Measurements from ENCODE around the gene MITF.

MITF gene

DNA sequence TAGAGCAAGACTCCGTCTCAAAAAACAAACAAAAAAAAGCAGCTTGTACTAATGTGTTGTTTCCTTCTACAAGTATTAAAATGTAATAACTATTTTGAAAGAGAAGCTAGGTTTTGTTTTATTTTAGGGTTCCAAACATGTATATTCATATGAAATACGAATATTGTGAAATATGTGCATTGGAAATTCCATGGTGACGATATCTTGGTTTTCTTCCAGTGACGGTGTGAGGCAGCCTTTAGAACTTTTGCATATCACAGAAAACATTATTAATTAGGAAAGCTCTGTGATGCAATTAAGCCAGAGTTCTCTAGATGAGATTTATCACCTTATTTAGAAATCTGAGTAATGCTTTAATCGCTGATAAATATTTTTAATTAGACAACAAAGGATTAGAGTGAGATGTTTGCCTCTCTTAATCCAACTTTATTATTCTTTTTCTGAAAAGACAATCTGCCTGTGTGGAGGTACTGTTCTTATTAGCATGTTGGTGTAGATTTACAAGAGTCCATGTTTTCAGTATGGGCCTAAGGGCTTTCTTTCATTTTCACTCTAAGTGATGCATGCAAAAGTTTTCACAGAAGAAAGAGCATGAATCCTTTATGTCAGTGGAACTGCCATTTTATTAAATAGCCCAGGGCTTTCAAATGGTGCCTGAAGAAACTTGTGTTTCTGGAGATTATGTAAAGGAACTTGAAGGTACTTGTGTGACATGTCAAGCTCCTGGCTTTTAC lies 222.6 kb downstream of the MITF start:
- no peak overlapping the region for H3K4me3 Mint-ChIP-seq
- no peak for ATAC-seq (replicated peaks)
- H3K27ac Mint-ChIP-seq = no peak overlapping the region
- no peaks in the 10 kb centered on the region for H3K4me1 Mint-ChIP-seq (ENCODE audit: low read depth in 2 of 2)
- no peaks in the 10 kb centered on the region for H3K9me3 Mint-ChIP-seq
- no peaks in the 10 kb centered on the region for H3K36me3 Mint-ChIP-seq (ENCODE audit: insufficient read depth)
- H3K27me3 Mint-ChIP-seq = no peaks in the 10 kb centered on the region
- DNase-seq = no peak

DNA sequence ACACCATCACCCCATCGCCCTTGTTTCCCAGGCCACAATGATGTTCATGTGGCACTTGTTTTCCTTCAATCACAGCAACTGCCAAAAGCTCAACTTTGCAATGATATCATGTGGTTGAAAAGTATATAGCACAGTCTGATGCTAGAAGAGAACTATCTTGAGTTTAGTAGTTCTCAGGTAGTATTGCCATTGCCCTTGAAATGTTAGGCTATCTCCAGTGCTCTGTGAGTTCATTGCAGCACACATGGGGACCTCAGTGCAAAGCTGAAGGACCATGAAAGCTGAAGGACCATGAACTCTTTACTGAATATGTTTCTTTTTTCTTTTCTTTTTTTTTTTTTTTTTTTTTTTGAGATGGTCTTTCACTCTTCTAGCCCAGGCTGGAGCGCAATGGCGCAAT lies 224.4 kb downstream of the MITF start:
- ATAC-seq (replicated peaks) = no peak
- H3K36me3 Mint-ChIP-seq (ENCODE audit: insufficient read depth) = no peaks in the 10 kb centered on the region
- H3K9me3 Mint-ChIP-seq = no peaks in the 10 kb centered on the region
- DNase-seq = no peak
- H3K4me1 Mint-ChIP-seq (ENCODE audit: low read depth in 2 of 2) = no peaks in the 10 kb centered on the region
- H3K4me3 Mint-ChIP-seq = no peak overlapping the region
- H3K27me3 Mint-ChIP-seq = no peaks in the 10 kb centered on the region
- H3K27ac Mint-ChIP-seq = no peak overlapping the region

DNA sequence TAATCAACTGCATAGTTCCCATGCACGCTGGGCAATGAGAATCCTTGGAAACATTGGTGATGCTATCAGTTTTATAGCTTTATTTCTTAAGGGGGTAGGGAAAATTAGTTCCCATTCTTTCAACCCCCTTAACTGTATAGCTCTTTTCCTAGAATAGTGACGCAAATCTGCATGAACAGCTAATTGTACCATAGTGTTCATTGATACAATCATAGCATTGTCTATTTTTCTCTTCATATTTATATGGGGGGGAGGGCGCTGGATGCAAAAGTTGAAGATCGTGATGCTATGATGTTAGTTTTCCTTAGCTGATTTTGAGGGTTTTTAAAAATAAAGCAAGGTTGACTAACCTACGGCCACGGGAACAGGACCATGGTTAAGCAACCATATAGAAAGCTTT lies 227.9 kb downstream of the MITF start:
- ATAC-seq (replicated peaks) (no peak), DNase-seq (no peak)
- H3K27ac Mint-ChIP-seq = no peak overlapping the region
- no peak overlapping the region for H3K4me3 Mint-ChIP-seq
- no peaks in the 10 kb centered on the region for H3K9me3 Mint-ChIP-seq
- H3K36me3 Mint-ChIP-seq (ENCODE audit: insufficient read depth) = no peaks in the 10 kb centered on the region
- H3K27me3 Mint-ChIP-seq = no peaks in the 10 kb centered on the region
- H3K4me1 Mint-ChIP-seq (ENCODE audit: low read depth in 2 of 2) = no peaks in the 10 kb centered on the region

DNA sequence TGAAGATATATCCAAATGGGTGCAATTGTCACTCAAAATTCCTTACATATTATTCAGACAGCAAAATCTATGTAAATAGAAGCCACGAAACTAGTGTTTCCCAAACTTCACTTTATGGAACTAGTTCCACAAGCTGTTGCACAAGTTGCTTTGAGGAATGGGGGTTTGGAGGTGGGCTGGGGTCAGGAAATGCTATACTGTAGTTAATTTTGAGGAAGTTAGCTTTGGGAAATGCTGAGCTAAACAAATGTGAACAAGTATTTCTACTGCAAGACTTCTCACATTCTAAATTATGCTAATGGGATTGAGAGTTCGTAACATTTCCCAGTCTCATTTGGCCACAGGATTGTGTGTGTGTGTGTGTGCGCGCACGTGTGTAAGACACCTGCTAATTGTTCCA lies 231.6 kb downstream of the MITF start:
- Mint-ChIP-seq H3K4me1 (ENCODE audit: low read depth in 2 of 2) (no peaks in the 10 kb centered on the region), H3K27ac (no peak overlapping the region), H3K27me3 (no peaks in the 10 kb centered on the region), H3K9me3 (peaks cover 0 to 4% of the 10 kb centered on the region in 2 donors), H3K36me3 (ENCODE audit: insufficient read depth) (no peaks in the 10 kb centered on the region), H3K4me3 (no peak overlapping the region)
- ATAC-seq (replicated peaks) = no peak
- no peak for DNase-seq

DNA sequence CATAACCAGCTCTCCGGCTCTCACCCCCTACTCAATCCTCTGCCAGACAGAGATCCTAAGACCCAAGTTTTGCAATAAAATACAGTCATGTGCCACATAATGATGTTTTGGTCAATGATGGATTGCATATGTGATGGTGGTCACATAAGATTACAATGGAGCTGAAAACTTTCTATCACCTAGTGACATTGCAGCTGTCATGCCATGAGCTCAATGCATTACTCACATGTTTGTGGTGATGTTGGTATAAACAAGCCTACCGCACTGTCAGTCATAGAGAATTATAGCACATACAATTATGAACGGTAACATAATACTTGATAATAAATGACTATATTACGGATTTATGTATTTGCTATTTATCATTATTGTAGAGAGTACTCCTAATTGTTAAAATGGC lies 233.4 kb downstream of the MITF start:
- H3K27me3 Mint-ChIP-seq = no peaks in the 10 kb centered on the region
- ATAC-seq (replicated peaks) = no peak
- H3K4me3 Mint-ChIP-seq = no peak overlapping the region
- H3K9me3 Mint-ChIP-seq = peaks cover 4% of the 10 kb centered on the region in 2 donors
- DNase-seq = no peak
- H3K4me1 Mint-ChIP-seq (ENCODE audit: low read depth in 2 of 2) = no peaks in the 10 kb centered on the region
- H3K36me3 Mint-ChIP-seq (ENCODE audit: insufficient read depth) = no peaks in the 10 kb centered on the region
- no peak overlapping the region for H3K27ac Mint-ChIP-seq

DNA sequence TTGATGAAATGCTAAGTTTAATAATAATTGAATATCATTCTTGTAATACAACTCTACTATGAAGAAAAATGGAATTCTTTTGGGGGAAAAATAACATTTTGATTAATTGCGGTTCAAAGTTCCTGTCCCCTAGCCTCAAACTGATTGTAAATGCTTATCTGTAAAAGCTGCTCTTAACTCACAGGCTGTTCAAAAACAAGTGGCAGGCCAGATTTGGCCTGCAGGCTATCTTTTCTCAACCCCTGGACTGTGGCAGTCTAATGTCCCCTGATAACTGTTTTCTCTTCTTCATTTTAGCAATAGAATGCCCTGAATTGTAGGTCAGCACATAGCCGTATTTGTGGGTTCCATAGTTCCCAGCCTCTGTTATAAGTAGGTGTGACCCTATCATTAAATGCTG lies 236.8 kb downstream of the MITF start:
- Mint-ChIP-seq H3K27me3 (no peaks in the 10 kb centered on the region), H3K4me1 (ENCODE audit: low read depth in 2 of 2) (no peaks in the 10 kb centered on the region), H3K36me3 (ENCODE audit: insufficient read depth) (no peaks in the 10 kb centered on the region), H3K4me3 (no peak overlapping the region), H3K27ac (no peak overlapping the region), H3K9me3 (peaks cover 8 to 11% of the 10 kb centered on the region in 2 donors)
- DNase-seq (no peak), ATAC-seq (replicated peaks) (no peak)

DNA sequence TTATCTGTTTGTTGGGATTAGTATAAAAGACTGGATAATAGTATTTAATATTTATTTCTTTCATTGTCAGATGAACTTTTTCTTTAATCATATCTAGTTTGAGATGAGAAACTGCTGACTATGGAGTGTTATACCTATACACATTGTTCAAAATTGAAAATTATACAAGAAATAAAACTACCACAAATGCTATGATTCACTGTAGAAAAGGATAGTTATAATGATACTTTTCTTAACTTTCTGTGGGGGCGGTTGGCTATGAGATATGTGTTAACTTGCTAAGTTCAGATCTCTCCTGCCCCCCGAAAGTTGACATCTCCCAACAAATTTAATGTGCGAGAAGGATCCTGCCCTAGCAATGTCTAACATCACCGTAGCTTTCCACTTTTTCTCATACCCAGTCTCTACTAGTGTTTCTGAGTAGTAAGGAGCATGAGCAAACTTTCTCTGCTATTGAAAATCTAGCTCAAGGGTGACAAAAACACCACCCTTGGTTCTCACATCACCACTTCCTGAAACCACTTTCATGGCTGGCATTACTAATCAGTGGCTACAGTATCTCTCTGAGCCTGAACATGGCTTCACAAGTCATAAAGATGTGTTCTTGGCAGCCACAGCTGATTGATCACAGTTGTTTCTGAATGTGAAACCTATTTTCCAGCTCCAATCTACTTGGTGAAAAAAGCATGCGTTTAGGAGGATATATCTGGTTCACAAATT lies 244.4 kb downstream of the MITF start:
- DNase-seq (no peak), ATAC-seq (replicated peaks) (no peak)
- no peak overlapping the region for H3K4me3 Mint-ChIP-seq
- no peaks in the 10 kb centered on the region for H3K4me1 Mint-ChIP-seq (ENCODE audit: low read depth in 2 of 2)
- H3K27ac Mint-ChIP-seq = no peak overlapping the region
- peaks cover 0 to 6% of the 10 kb centered on the region in 2 donors for H3K27me3 Mint-ChIP-seq
- no peaks in the 10 kb centered on the region for H3K36me3 Mint-ChIP-seq (ENCODE audit: insufficient read depth)
- H3K9me3 Mint-ChIP-seq = peaks cover 4 to 16% of the 10 kb centered on the region in 2 donors

DNA sequence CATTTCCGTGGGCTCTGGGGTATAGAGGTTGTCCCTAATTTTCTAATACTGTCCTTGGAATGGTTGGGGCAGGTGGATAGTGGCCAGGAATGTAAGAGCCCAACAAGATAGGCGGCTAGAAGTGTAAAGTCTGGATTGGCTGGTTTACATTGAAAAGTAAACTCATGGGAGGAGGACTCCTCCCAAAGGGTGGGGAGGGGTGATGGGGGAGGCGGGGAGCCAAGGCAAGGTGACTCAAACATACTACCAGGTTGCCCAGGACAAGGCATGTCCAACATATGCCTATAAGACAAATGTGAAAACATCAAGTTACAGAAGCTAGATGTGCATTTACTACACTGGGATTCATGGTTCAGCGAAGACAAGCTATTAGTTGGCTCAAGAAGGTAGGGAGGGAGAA lies 246.0 kb downstream of the MITF start:
- H3K4me3 Mint-ChIP-seq = no peak overlapping the region
- no peak for ATAC-seq (replicated peaks)

DNA sequence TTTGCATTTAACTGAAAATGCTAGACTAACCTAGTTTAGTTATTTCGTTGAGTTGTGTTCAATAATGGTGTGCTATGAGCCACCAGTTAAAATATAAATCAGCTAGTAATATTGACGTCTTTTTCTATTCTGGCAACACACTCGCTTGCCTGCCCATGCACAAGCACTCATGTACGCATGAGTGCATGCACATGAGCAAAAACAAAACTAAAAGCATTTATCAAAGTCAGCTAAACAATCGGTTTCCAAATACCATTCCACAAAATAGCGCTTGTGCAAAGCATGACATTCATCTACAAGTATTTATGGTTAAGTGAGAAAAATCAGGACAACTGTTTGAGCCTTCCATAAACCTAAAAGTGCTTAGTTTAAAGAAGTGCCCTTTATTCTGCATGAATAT lies 247.2 kb downstream of the MITF start:
- H3K4me1 Mint-ChIP-seq (ENCODE audit: low read depth in 2 of 2) = no peaks in the 10 kb centered on the region
- no peak overlapping the region for H3K27ac Mint-ChIP-seq
- DNase-seq (no peak), ATAC-seq (replicated peaks) (no peak)
- peaks cover 0 to 6% of the 10 kb centered on the region in 2 donors for H3K27me3 Mint-ChIP-seq
- H3K36me3 Mint-ChIP-seq (ENCODE audit: insufficient read depth) = no peaks in the 10 kb centered on the region
- no peak overlapping the region for H3K4me3 Mint-ChIP-seq
- peaks cover 4 to 16% of the 10 kb centered on the region in 2 donors for H3K9me3 Mint-ChIP-seq

More for the DNA sequence above, 246.0 kb downstream of the MITF start:
- H3K4me1 Mint-ChIP-seq (ENCODE audit: low read depth in 2 of 2) = no peaks in the 10 kb centered on the region
- H3K27me3 Mint-ChIP-seq = peaks cover 0 to 6% of the 10 kb centered on the region in 2 donors
- H3K27ac Mint-ChIP-seq = no peak overlapping the region
- peaks cover 4 to 16% of the 10 kb centered on the region in 2 donors for H3K9me3 Mint-ChIP-seq
- DNase-seq = no peak
- H3K36me3 Mint-ChIP-seq (ENCODE audit: insufficient read depth) = no peaks in the 10 kb centered on the region

DNA sequence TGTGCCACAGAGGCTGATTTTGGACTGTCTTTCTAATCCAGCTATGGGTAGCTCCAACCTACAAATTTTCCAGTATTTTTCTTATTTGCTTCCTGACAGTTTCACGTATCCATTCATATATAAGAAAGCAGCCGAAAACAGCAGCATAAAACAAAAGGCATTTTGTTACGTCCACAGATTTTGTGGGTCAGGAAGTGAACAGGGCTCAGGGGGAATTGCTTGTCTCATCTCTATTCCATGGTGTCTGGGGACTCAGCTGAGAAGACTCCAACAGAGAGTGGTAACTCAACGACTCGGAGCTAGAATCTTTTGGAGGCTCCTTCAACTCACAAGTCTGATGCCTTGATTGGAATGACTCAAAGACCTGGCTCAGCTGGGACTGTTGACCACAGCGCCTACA lies 248.6 kb downstream of the MITF start:
- no peaks in the 10 kb centered on the region for H3K36me3 Mint-ChIP-seq (ENCODE audit: insufficient read depth)

DNA sequence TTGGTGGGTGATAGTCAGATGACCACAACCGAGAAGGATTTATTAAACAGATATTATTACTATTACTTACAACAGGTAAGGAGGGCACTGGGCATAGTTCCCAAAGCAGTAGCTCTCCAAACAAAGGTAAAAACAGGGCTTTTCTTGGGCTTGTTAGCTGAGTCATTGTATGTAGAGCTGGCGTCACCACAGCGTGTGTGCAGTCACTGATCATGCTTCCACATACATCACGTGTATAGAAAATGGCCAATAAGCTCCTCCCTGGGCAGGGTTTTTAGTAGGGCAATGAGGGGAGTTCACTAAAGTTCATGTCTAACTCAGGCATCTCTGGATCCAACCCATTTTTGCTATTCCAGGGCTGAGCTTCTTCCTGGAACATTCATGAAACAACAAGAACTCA lies 254.5 kb downstream of the MITF start:
- Mint-ChIP-seq H3K9me3 (peaks cover 0 to 1% of the 10 kb centered on the region in 2 donors), H3K36me3 (ENCODE audit: insufficient read depth) (no peaks in the 10 kb centered on the region), H3K27ac (no peak overlapping the region)

More for the DNA sequence above, 248.6 kb downstream of the MITF start:
- Mint-ChIP-seq H3K4me3 (no peak overlapping the region), H3K27me3 (peaks cover 0 to 6% of the 10 kb centered on the region in 2 donors), H3K4me1 (ENCODE audit: low read depth in 2 of 2) (no peaks in the 10 kb centered on the region), H3K9me3 (peaks cover 0 to 7% of the 10 kb centered on the region in 2 donors), H3K27ac (no peak overlapping the region)
- ATAC-seq (replicated peaks) (no peak), DNase-seq (no peak)

DNA sequence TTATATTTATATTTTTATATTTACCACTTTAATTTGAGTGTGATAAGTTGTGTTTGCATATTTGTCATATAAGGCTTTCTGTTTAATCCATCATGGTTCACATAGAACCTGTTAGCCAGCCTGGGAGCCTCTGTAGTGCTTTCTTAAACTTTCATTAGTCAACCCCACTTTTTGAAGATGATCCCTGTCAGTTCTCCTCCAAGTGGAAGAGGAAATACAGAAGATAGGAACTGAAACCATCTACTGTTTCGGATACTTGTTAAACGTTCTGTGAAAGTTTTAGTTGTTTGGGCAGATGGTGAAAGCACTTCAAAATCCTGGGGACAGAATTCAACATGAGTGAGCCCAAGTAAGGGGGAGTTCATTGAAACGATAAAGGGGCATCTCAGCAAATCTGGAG lies 255.7 kb downstream of the MITF start:
- no peaks in the 10 kb centered on the region for H3K4me1 Mint-ChIP-seq (ENCODE audit: low read depth in 2 of 2)
- no peaks in the 10 kb centered on the region for H3K36me3 Mint-ChIP-seq (ENCODE audit: insufficient read depth)
- H3K27ac Mint-ChIP-seq = no peak overlapping the region
- peaks cover 0 to 1% of the 10 kb centered on the region in 2 donors for H3K9me3 Mint-ChIP-seq
- DNase-seq (no peak), ATAC-seq (replicated peaks) (no peak)
- H3K4me3 Mint-ChIP-seq = no peak overlapping the region
- H3K27me3 Mint-ChIP-seq = no peaks in the 10 kb centered on the region

More for the DNA sequence above, 254.5 kb downstream of the MITF start:
- no peak for ATAC-seq (replicated peaks)
- no peak for DNase-seq
- Mint-ChIP-seq H3K27me3 (no peaks in the 10 kb centered on the region), H3K4me3 (no peak overlapping the region), H3K4me1 (ENCODE audit: low read depth in 2 of 2) (no peaks in the 10 kb centered on the region)

DNA sequence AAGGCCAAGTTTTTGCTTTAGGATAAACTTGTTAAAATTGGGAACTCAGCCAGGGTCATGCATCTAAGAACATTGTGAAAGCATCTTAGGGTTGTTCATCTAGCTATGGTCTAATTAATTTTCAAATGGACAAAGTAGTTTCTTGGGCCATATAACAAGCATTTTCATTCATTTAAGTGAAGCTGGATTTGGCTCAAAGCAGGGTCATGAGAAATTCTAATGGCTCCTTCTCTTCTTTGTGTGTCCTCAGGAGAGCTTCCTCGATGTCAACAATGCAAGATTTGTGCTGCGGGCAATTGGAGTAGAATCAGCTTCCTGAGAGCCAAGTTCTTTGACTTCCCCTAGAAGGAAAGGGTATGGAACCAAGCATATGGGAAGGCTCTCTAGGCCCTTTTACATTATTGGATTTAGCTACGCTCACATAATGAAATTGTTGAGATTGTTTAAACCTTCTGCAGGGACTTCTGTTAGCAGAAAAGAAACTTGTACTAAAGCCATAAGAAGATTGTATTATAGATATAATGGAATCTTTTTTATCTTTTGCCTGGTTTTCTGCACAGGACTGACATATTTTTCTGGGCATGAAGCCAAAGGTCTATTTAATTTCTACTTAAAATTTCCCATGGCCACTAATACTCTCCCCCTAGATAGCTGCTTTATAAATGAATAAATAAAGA lies 258.5 kb downstream of the MITF start:
- Mint-ChIP-seq H3K4me3 (no peak overlapping the region), H3K36me3 (ENCODE audit: insufficient read depth) (no peaks in the 10 kb centered on the region), H3K27ac (no peak overlapping the region), H3K27me3 (no peaks in the 10 kb centered on the region), H3K4me1 (ENCODE audit: low read depth in 2 of 2) (no peaks in the 10 kb centered on the region), H3K9me3 (peaks cover 3 to 6% of the 10 kb centered on the region in 2 donors)
- ATAC-seq (replicated peaks) = no peak
- no peak for DNase-seq

DNA sequence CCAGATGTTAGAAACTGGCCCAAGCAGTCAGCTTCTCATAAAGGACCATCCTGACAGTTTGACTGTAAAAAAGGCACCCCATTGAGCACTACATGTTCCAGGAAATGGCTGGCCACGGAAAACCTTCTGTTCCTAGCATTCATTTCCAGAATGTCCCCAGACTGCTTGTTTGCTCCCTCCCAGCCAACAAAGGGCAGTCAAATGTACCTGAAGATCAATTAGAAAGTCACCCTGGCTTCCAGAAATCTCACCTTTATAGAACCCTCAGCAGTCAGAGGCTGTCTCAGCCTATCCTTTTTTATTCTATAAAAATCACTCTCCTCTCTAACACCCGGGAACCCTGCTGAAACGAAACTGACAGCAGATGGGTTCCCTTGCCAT lies 259.5 kb downstream of the MITF start:
- no peak for DNase-seq
- no peak for ATAC-seq (replicated peaks)
- H3K9me3 Mint-ChIP-seq = peaks cover 3 to 6% of the 10 kb centered on the region in 2 donors
- no peak overlapping the region for H3K4me3 Mint-ChIP-seq
- H3K4me1 Mint-ChIP-seq (ENCODE audit: low read depth in 2 of 2) = no peaks in the 10 kb centered on the region
- no peaks in the 10 kb centered on the region for H3K36me3 Mint-ChIP-seq (ENCODE audit: insufficient read depth)
- no peak overlapping the region for H3K27ac Mint-ChIP-seq
- H3K27me3 Mint-ChIP-seq = no peaks in the 10 kb centered on the region

All from effector memory CD8-positive, alpha-beta T cell (primary cell).